CD4-positive, alpha-beta T cell (primary cell): ENCODE results near the gene AANAT. TPM values are rescaled to one million over a fixed set of nuclear protein-coding genes. Genes with fewer than 3 reads are reported as not detected.

Experiments used
- ATAC-seq: fragments of 200-7000 bp; cut with Tn5 transposase; one replicate; pipeline ENCODE4 v1.10.0; 2022; ENCODE audit warnings: mild to moderate bottlenecking; ENCODE audit not compliant: poor library complexity
- CTCF ChIA-PET: fragments of 350-600 bp; sonication (Branson Sonifier 250); formaldehyde crosslinking; loops from one replicate; lab custom pipeline; 2021; ENCODE audit warnings: antibody characterized with exemption, inconsistent platforms; lab: Charles Lee
- POLR2A ChIA-PET: fragments of 350-600 bp; sonication (Branson Sonifier 250); formaldehyde crosslinking; loops from one replicate; lab custom pipeline; 2021; ENCODE audit warnings: antibody characterized with exemption, inconsistent platforms; lab: Charles Lee
- DNase-seq, 14 experiments: peaks; one replicate each; pipeline ENCODE4 v3.0.0-alpha.2; 2013 to 2020; ENCODE audit warnings: mixed read lengths in 2 of 14
- H3K27ac ChIP-seq, 2 donors: one replicate each; pipeline versions ENCODE4 v1.5.1 to v1.7.0; 2013; ENCODE audit warnings: low read length in 2 of 2, low read depth in 1 of 2, mild to moderate bottlenecking in 1 of 2
- H3K27me3 ChIP-seq, 2 experiments: 1 replicate in 1 of 2; 2 replicates in 1 of 2; pipeline versions ENCODE4 v1.6.1 to v1.7.0; 2013; ENCODE audit warnings: low read length in 2 of 2, control low read depth in 1 of 2, mild to moderate bottlenecking in 1 of 2, moderate library complexity in 1 of 2; ENCODE audit not compliant: insufficient read depth in 2 of 2, control insufficient read depth in 1 of 2
- H3K36me3 ChIP-seq: one replicate; pipeline ENCODE4 v1.6.1; 2013; ENCODE audit warnings: low read length, control low read depth; ENCODE audit not compliant: insufficient read depth
- H3K4me1 ChIP-seq: one replicate; pipeline ENCODE4 v1.6.1; 2013; ENCODE audit warnings: low read length, control low read depth; ENCODE audit not compliant: insufficient read depth
- H3K4me3 ChIP-seq: one replicate; pipeline ENCODE4 v1.5.1; 2013; ENCODE audit warnings: mild to moderate bottlenecking, low read length, moderate library complexity
- H3K9me3 ChIP-seq, 2 experiments: 1 replicate in 1 of 2; 2 replicates in 1 of 2; pipeline versions ENCODE4 v1.6.1 to v1.7.0; 2013; ENCODE audit warnings: low read length in 2 of 2, mild to moderate bottlenecking in 2 of 2, control low read depth in 1 of 2, moderate library complexity in 1 of 2; ENCODE audit not compliant: control insufficient read depth in 1 of 2, insufficient read depth in 1 of 2
- H3K27ac Mint-ChIP-seq: one replicate; pipeline ENCODE4 v1.8.0; 2020; ENCODE audit warnings: mixed read lengths
- H3K27me3 Mint-ChIP-seq: one replicate; pipeline ENCODE4 v1.8.0; 2021; ENCODE audit warnings: mixed read lengths
- H3K36me3 Mint-ChIP-seq: one replicate; pipeline ENCODE4 v1.8.0; 2021; ENCODE audit warnings: low read depth, mixed read lengths
- H3K4me1 Mint-ChIP-seq: one replicate; pipeline ENCODE4 v1.8.0; 2021; ENCODE audit warnings: low read depth, mixed read lengths
- H3K4me3 Mint-ChIP-seq: one replicate; pipeline ENCODE4 v1.8.0; 2020; ENCODE audit warnings: mild to moderate bottlenecking, mixed read lengths
- H3K9me3 Mint-ChIP-seq: one replicate; pipeline ENCODE4 v1.8.0; 2020; ENCODE audit warnings: mixed read lengths
- intact Hi-C, 2 experiments: fragments of 100-400 bp; cut with DNase I in 1 of 2; cut with micrococcal nuclease in 1 of 2; formaldehyde crosslinking; loops; one replicate each; pipeline versions ENCODE4 v1.15.1 to v1.9.0; 2023 to 2025; cut with DNase I, micrococcal nuclease
- total RNA-seq, 174 experiments: library from RNA in 2 of 174; stranded (reverse) in 2 of 174; gene quantifications; one replicate each; pipeline ENCODE4 v1.2.3 and lab custom pipeline; 2021 to 2026
- TF ChIP-seq, protein P1 (sequence below): fragments of 200-600 bp; IDR thresholded peaks from one replicate; pipeline ENCODE4 v1.8.0; 2022; ENCODE audit warnings: antibody characterized with exemption, mild to moderate bottlenecking

AANAT gene
- total RNA-seq, 2 experiments from 2014 or later, result 0.14 TPM; not detected in 1

- peaks cover 7% of the 10 kb centered on the region for H3K36me3 ChIP-seq
- CTCF ChIA-PET, result interaction anchor here (1.1 to 1.3 kb wide), 2 partner anchors 18 to 29 kb away, joined by 4 to 5 read pairs; no protein-coding TSS in a partner anchor
- H3K36me3 Mint-ChIP-seq, result peaks cover 10% of the 10 kb centered on the region
- TF ChIP-seq, protein P1, sequence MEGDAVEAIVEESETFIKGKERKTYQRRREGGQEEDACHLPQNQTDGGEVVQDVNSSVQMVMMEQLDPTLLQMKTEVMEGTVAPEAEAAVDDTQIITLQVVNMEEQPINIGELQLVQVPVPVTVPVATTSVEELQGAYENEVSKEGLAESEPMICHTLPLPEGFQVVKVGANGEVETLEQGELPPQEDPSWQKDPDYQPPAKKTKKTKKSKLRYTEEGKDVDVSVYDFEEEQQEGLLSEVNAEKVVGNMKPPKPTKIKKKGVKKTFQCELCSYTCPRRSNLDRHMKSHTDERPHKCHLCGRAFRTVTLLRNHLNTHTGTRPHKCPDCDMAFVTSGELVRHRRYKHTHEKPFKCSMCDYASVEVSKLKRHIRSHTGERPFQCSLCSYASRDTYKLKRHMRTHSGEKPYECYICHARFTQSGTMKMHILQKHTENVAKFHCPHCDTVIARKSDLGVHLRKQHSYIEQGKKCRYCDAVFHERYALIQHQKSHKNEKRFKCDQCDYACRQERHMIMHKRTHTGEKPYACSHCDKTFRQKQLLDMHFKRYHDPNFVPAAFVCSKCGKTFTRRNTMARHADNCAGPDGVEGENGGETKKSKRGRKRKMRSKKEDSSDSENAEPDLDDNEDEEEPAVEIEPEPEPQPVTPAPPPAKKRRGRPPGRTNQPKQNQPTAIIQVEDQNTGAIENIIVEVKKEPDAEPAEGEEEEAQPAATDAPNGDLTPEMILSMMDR, result no peak
- no peaks in the 10 kb centered on the region for H3K9me3 Mint-ChIP-seq
- intact Hi-C loops, result no loop called here
- peaks cover 20% of the 10 kb centered on the region for H3K4me1 Mint-ChIP-seq
- H3K27me3 Mint-ChIP-seq, result no peaks in the 10 kb centered on the region
- POLR2A ChIA-PET, result no interaction called here
- no peak overlapping the region for H3K27ac Mint-ChIP-seq
- no peak overlapping the region for H3K4me3 ChIP-seq
- no peaks in the 10 kb centered on the region for H3K4me1 ChIP-seq
- no peak for DNase-seq
- no peak overlapping the region for H3K4me3 Mint-ChIP-seq
- H3K9me3 ChIP-seq, result no peaks in the 10 kb centered on the region
- no peak for ATAC-seq
- H3K27me3 ChIP-seq, result no peaks in the 10 kb centered on the region
- H3K27ac ChIP-seq, result no peak overlapping the region
Measured at GRCh38 chr17:76426853-76427252, 40.5 kb upstream of the AANAT start.

DNA sequence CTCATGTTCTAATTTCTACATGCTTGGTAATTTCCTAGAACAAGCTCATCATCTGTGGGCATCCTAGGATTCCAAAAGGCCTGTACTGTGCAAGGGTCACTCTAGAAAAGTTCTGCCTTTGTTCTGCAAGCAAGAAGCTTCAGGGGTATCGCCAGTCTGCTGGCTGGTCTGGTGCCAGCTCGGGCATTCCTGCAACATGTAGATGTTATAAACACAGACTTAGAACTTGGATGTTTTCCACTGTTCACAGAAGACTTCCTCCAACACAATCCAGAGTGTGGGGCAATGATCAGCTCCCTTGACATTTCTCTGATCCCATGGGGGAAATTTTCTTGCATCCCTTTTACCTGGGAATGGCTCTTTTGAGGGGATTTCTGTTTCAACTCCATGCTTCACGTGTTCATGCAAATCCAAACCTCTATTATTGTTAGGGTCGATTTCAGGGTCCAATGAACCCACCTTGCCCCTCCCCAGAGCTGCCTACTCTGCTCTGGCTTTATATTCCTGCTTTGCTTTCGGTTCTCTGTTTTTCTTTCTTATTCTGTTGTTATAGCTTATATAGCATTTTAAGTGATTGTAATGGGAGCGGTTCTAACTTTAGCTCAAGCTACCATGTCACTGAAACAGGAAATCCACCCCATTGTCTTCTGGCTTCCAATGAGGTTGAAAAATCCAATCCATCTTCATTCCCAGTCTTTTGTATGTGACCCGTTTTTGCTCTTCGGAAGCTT is 39.7 kb upstream of the AANAT start:
- H3K9me3 Mint-ChIP-seq, result no peaks in the 10 kb centered on the region
- ChIA-PET POLR2A (no interaction called here), CTCF (interaction anchor here (1.1 to 1.3 kb wide), 2 partner anchors 19 to 30 kb away, joined by 4 to 5 read pairs; no protein-coding TSS in a partner anchor)
- TF ChIP-seq, protein P1, result no peak
- Histone ChIP-seq H3K4me1 (no peaks in the 10 kb centered on the region), H3K27ac (no peak overlapping the region), H3K36me3 (peaks cover 3% of the 10 kb centered on the region), H3K27me3 (no peaks in the 10 kb centered on the region), H3K9me3 (no peaks in the 10 kb centered on the region), H3K4me3 (no peak overlapping the region)
- peaks cover 26% of the 10 kb centered on the region for H3K4me1 Mint-ChIP-seq
- peaks cover 10% of the 10 kb centered on the region for H3K36me3 Mint-ChIP-seq
- no peaks in the 10 kb centered on the region for H3K27me3 Mint-ChIP-seq
- no peak overlapping the region for H3K27ac Mint-ChIP-seq
- ATAC-seq (no peak), DNase-seq (no peak)
- intact Hi-C loops, result no loop called here
- H3K4me3 Mint-ChIP-seq, result no peak overlapping the region

GRCh38 chr17:76428511-76428910 is 38.9 kb upstream of the AANAT start:
- no peaks in the 10 kb centered on the region for H3K27me3 ChIP-seq
- ChIA-PET POLR2A (no interaction called here), CTCF (no interaction called here)
- intact Hi-C loops, result no loop called here
- no peaks in the 10 kb centered on the region for H3K9me3 ChIP-seq
- no peaks in the 10 kb centered on the region for H3K4me1 ChIP-seq
- Mint-ChIP-seq H3K27ac (no peak overlapping the region), H3K4me1 (peaks cover 32% of the 10 kb centered on the region), H3K4me3 (no peak overlapping the region), H3K27me3 (no peaks in the 10 kb centered on the region), H3K36me3 (peaks cover 5% of the 10 kb centered on the region), H3K9me3 (no peaks in the 10 kb centered on the region)
- no peak overlapping the region for H3K4me3 ChIP-seq
- DNase-seq, result no peak
- no peak for ATAC-seq
- TF ChIP-seq, protein P1, result no peak
- H3K27ac ChIP-seq, result no peak overlapping the region
- H3K36me3 ChIP-seq, result no peaks in the 10 kb centered on the region
